Left lung (tissue), 14 donors: ENCODE results near the gene SELE. TPM values are rescaled to one million over a fixed set of nuclear protein-coding genes. Genes with fewer than 3 reads are reported as not detected.

Experiments
- ATAC-seq: fragments of 200-7000 bp; cut with Tn5 transposase; one replicate; pipeline ENCODE4 v1.9.1; 2020; ENCODE audit warnings: moderate library complexity
- DNase-seq, 4 donors: peaks; one replicate each; pipeline ENCODE4 v3.0.0-alpha.2; 2013 to 2020
- H3K27ac ChIP-seq, 2 donors: fragments of 200-600 bp; sonication (generic) in 1 of 2; one replicate each; pipeline versions ENCODE4 v1.5.0 to v1.8.0; 2020 to 2021
- H3K27me3 ChIP-seq, 2 donors: fragments of 200-600 bp; sonication (generic) in 1 of 2; one replicate each; pipeline versions ENCODE4 v1.5.0 to v1.8.0; 2020 to 2021
- H3K36me3 ChIP-seq, 2 donors: fragments of 200-600 bp; sonication (generic) in 1 of 2; one replicate each; pipeline versions ENCODE4 v1.5.0 to v1.8.0; 2020 to 2021
- H3K4me1 ChIP-seq, 2 donors: fragments of 200-600 bp; one replicate each; pipeline ENCODE4 v1.8.0; 2021
- H3K4me3 ChIP-seq, 2 donors: fragments of 200-600 bp; sonication (generic) in 1 of 2; one replicate each; pipeline versions ENCODE4 v1.5.0 to v1.8.0; 2020 to 2021; ENCODE audit warnings: mild to moderate bottlenecking in 1 of 2
- H3K9me3 ChIP-seq, 2 donors: fragments of 200-600 bp; sonication (generic) in 1 of 2; one replicate each; pipeline versions ENCODE4 v1.5.0 to v1.8.0; 2020 to 2021
- intact Hi-C, 2 donors: fragments of 100-400 bp; cut with DNase I; formaldehyde crosslinking; loops; one replicate each; pipeline versions ENCODE4 v1.11.2 to v1.14.2; 2022
- long read RNA-seq, 12 donors: library from polyadenylated mRNA in 2 of 12; unstranded in 2 of 12; transcript quantifications; one replicate each; pipeline ENCODE4 v2.0.0 and lab custom pipeline, GENCODE V29; 2019 to 2026
- polyA plus RNA-seq, 6 donors: library from polyadenylated mRNA; unstranded; fragments of 120-200 nt; gene quantifications; one replicate each; pipeline ENCODE4 v1.2.1, GENCODE V29; 2013; ENCODE audit not compliant: insufficient read length in 6 of 6
- total RNA-seq, 2 donors: library from RNA; stranded (reverse); fragmentation: NEBNext Ultra II Directional; extraction: Animal tissue kit (Norgen Biotek cat#: 25700); gene quantifications; one replicate each; pipeline ENCODE4 v1.2.1, GENCODE V29; 2021
- TF ChIP-seq, protein P1 (sequence below), 2 donors: fragments of 200-600 bp; sonication (generic) in 1 of 2; IDR thresholded peaks; one replicate each; pipeline versions ENCODE4 v1.5.0 to v1.8.0; 2021; ENCODE audit warnings: antibody characterized with exemption in 2 of 2
- donor health status: DM: no; HTN: yes; CAD: no.
- donor health status: DM: no; HTN: no; CAD: no.

The SELE gene, protein sequence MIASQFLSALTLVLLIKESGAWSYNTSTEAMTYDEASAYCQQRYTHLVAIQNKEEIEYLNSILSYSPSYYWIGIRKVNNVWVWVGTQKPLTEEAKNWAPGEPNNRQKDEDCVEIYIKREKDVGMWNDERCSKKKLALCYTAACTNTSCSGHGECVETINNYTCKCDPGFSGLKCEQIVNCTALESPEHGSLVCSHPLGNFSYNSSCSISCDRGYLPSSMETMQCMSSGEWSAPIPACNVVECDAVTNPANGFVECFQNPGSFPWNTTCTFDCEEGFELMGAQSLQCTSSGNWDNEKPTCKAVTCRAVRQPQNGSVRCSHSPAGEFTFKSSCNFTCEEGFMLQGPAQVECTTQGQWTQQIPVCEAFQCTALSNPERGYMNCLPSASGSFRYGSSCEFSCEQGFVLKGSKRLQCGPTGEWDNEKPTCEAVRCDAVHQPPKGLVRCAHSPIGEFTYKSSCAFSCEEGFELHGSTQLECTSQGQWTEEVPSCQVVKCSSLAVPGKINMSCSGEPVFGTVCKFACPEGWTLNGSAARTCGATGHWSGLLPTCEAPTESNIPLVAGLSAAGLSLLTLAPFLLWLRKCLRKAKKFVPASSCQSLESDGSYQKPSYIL
- 1 to 10 TPM; 2.5 to 3.4 TPM for total RNA-seq
- polyA plus RNA-seq, result under 1 TPM in 5 of 6 donors, not detected in 1; 0.15 to 0.21 (median 0.20) TPM
- long read RNA-seq, donor 1, result 0 reads
- long read RNA-seq, donor 2, result 0 reads
- long read RNA-seq, donor 3, result 0 reads
- long read RNA-seq, donor 4, partial matches to known transcripts, result 0 of 1 reads
- long read RNA-seq, donor 4, other reads (novel, unspliced or antisense), result 0 of 1 reads
- long read RNA-seq, donor 5, result 0 reads
- long read RNA-seq, donor 6, result 0 reads
- long read RNA-seq, donor 7, result 0 reads
- long read RNA-seq, donor 8, result 0 reads
- long read RNA-seq, donor 9, result 0 reads
- long read RNA-seq, donor 10, result 0 reads
- long read RNA-seq, donor 11, result 0 reads
- long read RNA-seq, donor 12, partial matches to known transcripts, result 0 of 1 reads
- long read RNA-seq, donor 12, other reads (novel, unspliced or antisense), result 0 of 1 reads

DNA sequence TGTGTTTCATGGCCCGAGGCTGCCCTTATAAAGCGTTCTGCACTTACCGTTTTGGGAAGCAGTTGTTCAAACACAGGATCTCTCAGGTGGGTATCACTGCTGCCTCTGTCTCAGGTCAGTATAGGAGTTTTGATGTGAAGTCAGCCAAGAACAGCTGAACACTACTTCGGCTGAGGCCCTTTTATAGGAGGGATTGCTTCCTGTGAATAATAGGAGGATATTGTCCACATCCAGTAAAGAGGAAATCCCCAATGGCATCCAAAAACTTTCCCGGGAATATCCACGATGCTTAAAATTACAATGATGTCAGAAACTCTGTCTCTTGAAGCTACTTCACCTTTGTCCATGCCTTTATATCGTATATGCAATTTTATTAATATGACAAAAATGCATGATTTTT is at the start of gene SELE:
Gene SELE (minus strand): TSS at position 156 of the 400 bp plus-strand sequence. CDS start 467 bp downstream, outside the sequence.
- intact Hi-C loops, result no loop called here
- H3K36me3 ChIP-seq, result no peaks in the 10 kb centered on the region
- no peaks in the 10 kb centered on the region for H3K4me1 ChIP-seq
- H3K27me3 ChIP-seq, result no peaks in the 10 kb centered on the region
- DNase-seq, result no peak
- ATAC-seq, result no peak
- H3K9me3 ChIP-seq, result no peaks in the 10 kb centered on the region
- no peak within 1 kb of the TSS for H3K4me3 ChIP-seq
- H3K27ac ChIP-seq, result no peak within 1 kb of the TSS
- TF ChIP-seq, protein P1, sequence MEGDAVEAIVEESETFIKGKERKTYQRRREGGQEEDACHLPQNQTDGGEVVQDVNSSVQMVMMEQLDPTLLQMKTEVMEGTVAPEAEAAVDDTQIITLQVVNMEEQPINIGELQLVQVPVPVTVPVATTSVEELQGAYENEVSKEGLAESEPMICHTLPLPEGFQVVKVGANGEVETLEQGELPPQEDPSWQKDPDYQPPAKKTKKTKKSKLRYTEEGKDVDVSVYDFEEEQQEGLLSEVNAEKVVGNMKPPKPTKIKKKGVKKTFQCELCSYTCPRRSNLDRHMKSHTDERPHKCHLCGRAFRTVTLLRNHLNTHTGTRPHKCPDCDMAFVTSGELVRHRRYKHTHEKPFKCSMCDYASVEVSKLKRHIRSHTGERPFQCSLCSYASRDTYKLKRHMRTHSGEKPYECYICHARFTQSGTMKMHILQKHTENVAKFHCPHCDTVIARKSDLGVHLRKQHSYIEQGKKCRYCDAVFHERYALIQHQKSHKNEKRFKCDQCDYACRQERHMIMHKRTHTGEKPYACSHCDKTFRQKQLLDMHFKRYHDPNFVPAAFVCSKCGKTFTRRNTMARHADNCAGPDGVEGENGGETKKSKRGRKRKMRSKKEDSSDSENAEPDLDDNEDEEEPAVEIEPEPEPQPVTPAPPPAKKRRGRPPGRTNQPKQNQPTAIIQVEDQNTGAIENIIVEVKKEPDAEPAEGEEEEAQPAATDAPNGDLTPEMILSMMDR (IDR thresholded peaks at IDR 0.05), result no peak

DNA sequence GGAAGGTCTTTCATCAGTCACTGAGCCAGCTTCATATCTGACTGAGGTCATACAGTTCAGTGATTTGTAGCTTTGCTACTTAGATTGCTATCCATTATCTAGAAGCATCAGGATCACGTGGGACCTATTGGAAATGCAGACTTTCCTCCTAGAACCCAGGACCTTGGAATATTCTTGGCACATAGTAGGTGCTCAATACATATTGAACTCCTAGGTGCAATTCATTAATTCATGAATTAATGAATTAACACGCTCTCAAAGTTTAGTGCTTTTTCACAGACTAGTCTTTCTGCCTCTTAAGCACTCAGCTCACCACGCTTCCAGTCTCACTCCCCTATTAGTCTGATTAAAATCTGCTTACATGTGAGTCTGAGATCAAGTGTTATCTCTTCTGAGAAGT is 48.7 kb upstream of the SELE start:
- H3K36me3 ChIP-seq, result no peaks in the 10 kb centered on the region
- H3K4me3 ChIP-seq, result no peak overlapping the region
- ATAC-seq, result no peak
- intact Hi-C loops, result no loop called here
- no peaks in the 10 kb centered on the region for H3K4me1 ChIP-seq
- peaks cover 0 to 14% of the 10 kb centered on the region in 2 donors for H3K27me3 ChIP-seq
- DNase-seq, result no peak
- TF ChIP-seq, protein P1 (IDR thresholded peaks at IDR 0.05), result no peak
- no peaks in the 10 kb centered on the region for H3K9me3 ChIP-seq
- H3K27ac ChIP-seq, result no peak overlapping the region

DNA sequence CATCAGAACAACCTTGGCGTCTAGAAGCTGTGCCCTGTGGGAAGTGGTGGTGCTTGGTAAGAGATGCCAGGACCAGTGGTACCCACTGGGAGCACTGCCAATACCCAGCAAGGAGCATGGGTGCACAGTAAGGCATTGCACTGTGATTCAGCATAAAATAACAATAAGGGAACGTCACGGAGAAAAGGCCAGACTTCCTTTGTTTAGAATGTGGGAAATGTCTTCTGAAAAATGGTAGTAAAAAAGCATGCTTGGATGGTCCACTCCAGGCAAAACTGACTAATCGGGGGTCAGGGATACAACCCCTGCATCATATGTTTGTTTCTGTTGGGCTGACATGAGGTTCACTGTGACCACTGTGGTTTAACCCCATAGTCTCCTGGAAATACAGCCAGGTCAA is 46.1 kb upstream of the SELE start:
- Histone ChIP-seq H3K4me1 (no peaks in the 10 kb centered on the region), H3K9me3 (no peaks in the 10 kb centered on the region), H3K27me3 (peaks cover 0 to 2% of the 10 kb centered on the region in 2 donors), H3K27ac (no peak overlapping the region), H3K4me3 (no peak overlapping the region), H3K36me3 (no peaks in the 10 kb centered on the region)
- TF ChIP-seq, protein P1 (IDR thresholded peaks at IDR 0.05), result no peak
- DNase-seq, result no peak
- ATAC-seq, result no peak
- intact Hi-C loops, result no loop called here

DNA sequence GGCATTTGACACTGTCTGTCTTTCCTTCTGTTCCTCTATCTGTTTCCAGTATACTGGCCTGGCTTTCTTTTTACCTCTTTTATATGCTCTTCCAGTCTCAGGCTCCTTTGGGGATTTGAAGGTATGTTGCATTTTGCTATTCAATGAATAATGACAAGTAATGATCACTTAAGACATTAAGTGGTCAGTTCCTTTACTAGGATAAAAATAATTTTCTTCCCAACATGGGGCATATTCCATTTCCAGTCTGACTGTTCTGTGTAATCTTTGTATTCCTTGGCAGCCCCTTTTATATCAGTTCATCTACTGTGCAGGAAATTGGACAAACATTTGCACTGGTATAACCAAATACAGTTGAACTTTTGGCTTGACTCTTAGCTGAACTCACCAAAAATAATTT is 45.3 kb upstream of the SELE start:
- no peaks in the 10 kb centered on the region for H3K4me1 ChIP-seq
- ATAC-seq (no peak), DNase-seq (no peak)
- intact Hi-C loops, result no loop called here
- H3K27ac ChIP-seq, result no peak overlapping the region
- TF ChIP-seq, protein P1 (IDR thresholded peaks at IDR 0.05), result no peak
- no peaks in the 10 kb centered on the region for H3K27me3 ChIP-seq
- no peaks in the 10 kb centered on the region for H3K36me3 ChIP-seq
- H3K4me3 ChIP-seq, result no peak overlapping the region
- no peaks in the 10 kb centered on the region for H3K9me3 ChIP-seq

DNA sequence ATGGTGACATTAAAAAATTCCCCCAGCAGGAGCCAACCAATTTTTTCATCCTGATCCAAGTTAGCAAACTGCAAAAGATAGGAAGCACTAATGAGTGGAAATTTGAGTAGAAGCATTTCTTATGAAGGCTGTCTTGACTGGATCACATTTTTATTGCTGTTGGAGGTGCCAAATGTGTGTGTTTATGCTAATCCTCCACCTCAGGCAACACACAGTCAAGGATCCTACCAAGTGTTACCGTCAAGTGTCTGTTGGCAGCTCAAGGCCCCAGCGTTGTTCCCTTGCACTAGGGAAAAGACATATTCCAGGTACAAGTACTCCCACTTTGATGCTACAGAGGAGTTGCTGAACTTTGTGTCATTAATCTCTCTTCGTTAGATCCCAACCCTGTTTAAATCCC is 42.6 kb upstream of the SELE start:
- no peaks in the 10 kb centered on the region for H3K9me3 ChIP-seq
- peak; percentile 62 for ATAC-seq

More for the DNA sequence above, 42.6 kb upstream of the SELE start:
- no peaks in the 10 kb centered on the region for H3K36me3 ChIP-seq
- DNase-seq, result no peak
- H3K27me3 ChIP-seq, result no peaks in the 10 kb centered on the region
- TF ChIP-seq, protein P1 (IDR thresholded peaks at IDR 0.05), result no peak
- H3K27ac ChIP-seq, result no peak overlapping the region
- H3K4me3 ChIP-seq, result no peak overlapping the region
- intact Hi-C loops, result no loop called here
- no peaks in the 10 kb centered on the region for H3K4me1 ChIP-seq
